Hepatocyte (in vitro differentiated cells): ENCODE measurements around the gene SPR.

Source experiments
- CTCF ChIP-seq: fragments of 200-600 bp; sonication (generic); IDR thresholded peaks from 2 replicates; pipeline ENCODE4 v1.5.1; 2016; ENCODE audit warnings: antibody characterized with exemption, mild to moderate bottlenecking; ENCODE audit not compliant: poor library complexity
- EZH2phosphoT487 ChIP-seq: fragments of 200-600 bp; sonication (generic); IDR thresholded peaks from one replicate; pipeline ENCODE4 v1.6.1; 2018; ENCODE audit warnings: antibody characterized with exemption, mild to moderate bottlenecking, low read depth, moderate library complexity; ENCODE audit not compliant: unreplicated experiment, severe bottlenecking

- TF ChIP-seq CTCF (no peak), EZH2phosphoT487 (peak; percentile 53)
Observed at GRCh38 chr2:72915907-72916742, 28.9 kb downstream of the SPR start.
